Ascending aorta (tissue), 2 donors: ENCODE results near the gene ALOX15B. TPM values are rescaled to one million over a fixed set of nuclear protein-coding genes. Genes with fewer than 3 reads are reported as not detected.
A peak's percentile ranks its signal among the peaks of the same experiment; 100 is the strongest.
"Not testable (repeated sequence)": the region's sequence is repeated elsewhere in the genome, so short reads cannot be mapped to it uniquely, and the experiment has no call there.

Experiments
- DNase-seq, 2 donors: peaks; one replicate each; pipeline ENCODE4 v3.0.0-alpha.2; 2019; ENCODE audit warnings: low spot score in 2 of 2
- H3K27ac ChIP-seq, 2 donors: fragments of 200-600 bp; sonication (generic); one replicate each; pipeline ENCODE4 v1.5.1; 2016 to 2017; ENCODE audit warnings: mild to moderate bottlenecking in 1 of 2
- H3K27me3 ChIP-seq: fragments of 200-600 bp; sonication (generic); one replicate; pipeline ENCODE4 v1.5.1; 2017
- H3K36me3 ChIP-seq, 2 donors: fragments of 200-600 bp; sonication (generic); one replicate each; pipeline ENCODE4 v1.5.1; 2016
- H3K4me1 ChIP-seq, 2 donors: fragments of 200-600 bp; sonication (generic); one replicate each; pipeline ENCODE4 v1.5.1; 2016 to 2017; ENCODE audit warnings: mild to moderate bottlenecking in 1 of 2
- H3K4me3 ChIP-seq, 2 donors: fragments of 200-600 bp; sonication (generic); one replicate each; pipeline ENCODE4 v1.5.1; 2016 to 2017; ENCODE audit warnings: mild to moderate bottlenecking in 1 of 2
- H3K9me3 ChIP-seq, 2 donors: fragments of 200-600 bp; sonication (generic); one replicate each; pipeline ENCODE4 v1.5.1; 2016
- CTCF ChIP-seq, 3 experiments: fragments of 200-600 bp in 2 of 3; fragments of 450-650 bp in 1 of 3; sonication (generic) in 2 of 3; IDR thresholded peaks; one replicate each; pipeline ENCODE4 v1.5.1; 2016 to 2019; ENCODE audit warnings: antibody characterized with exemption in 3 of 3, mild to moderate bottlenecking in 1 of 3, moderate library complexity in 1 of 3
- intact Hi-C: fragments of 100-400 bp; cut with DNase I; formaldehyde crosslinking; loops from one replicate; pipeline ENCODE4 v1.15.1; 2023
- total RNA-seq: library from RNA; depleted of rRNA; stranded (reverse); fragments of >200 nt; gene quantifications from one replicate; pipeline ENCODE4 v1.1.0, GENCODE V29; 2016

ALOX15B gene
- total RNA-seq, 1 donor from 2014 or later: 2.3 TPM

- intact Hi-C loops: loop anchor here (5.0 to 10.0 kb wide), 2 partner anchors 145 to 233 kb away; no protein-coding TSS in a partner anchor
- Histone ChIP-seq H3K4me1 (peaks cover 0 to 3% of the 10 kb centered on the region in 2 donors), H3K9me3 (no peaks in the 10 kb centered on the region), H3K27ac (no peak overlapping the region), H3K4me3 (no peak overlapping the region), H3K27me3 (peaks cover 8% of the 10 kb centered on the region), H3K36me3 (no peaks in the 10 kb centered on the region)
- peak in 1 of 2 donors; percentile 74 for DNase-seq
- TF ChIP-seq CTCF (IDR thresholded peaks at IDR 0.05): peak; percentile 69 to 78 (median 74)
These were observed 18.8 kb downstream of the ALOX15B start for GRCh38 chr17:8057691-8058114.

- DNase-seq: peak in 1 of 2 donors; percentile 15
- peaks cover 8% of the 10 kb centered on the region for H3K27me3 ChIP-seq
- no peak for TF ChIP-seq CTCF (IDR thresholded peaks at IDR 0.05)
- intact Hi-C loops: loop anchor here (5.0 to 10.0 kb wide), 2 partner anchors 147 to 234 kb away; no protein-coding TSS in a partner anchor
- no peaks in the 10 kb centered on the region for H3K36me3 ChIP-seq
- H3K4me1 ChIP-seq: peaks cover 0 to 5% of the 10 kb centered on the region in 2 donors
- H3K9me3 ChIP-seq: no peaks in the 10 kb centered on the region
- no peak overlapping the region for H3K27ac ChIP-seq
- H3K4me3 ChIP-seq: no peak overlapping the region
These were observed 20.3 kb downstream of the ALOX15B start for GRCh38 chr17:8059131-8059530.

GRCh38 chr17:8060274-8060673 is 21.4 kb downstream of the ALOX15B start:
- Histone ChIP-seq H3K9me3 (no peaks in the 10 kb centered on the region), H3K36me3 (no peaks in the 10 kb centered on the region), H3K4me3 (no peak overlapping the region), H3K27ac (no peak overlapping the region), H3K4me1 (peaks cover 0 to 5% of the 10 kb centered on the region in 2 donors), H3K27me3 (peaks cover 8% of the 10 kb centered on the region)
- DNase-seq: no peak
- peak; percentile 67 to 73 (median 72) for TF ChIP-seq CTCF (IDR thresholded peaks at IDR 0.05)
- intact Hi-C loops: loop anchor here (1.0 kb wide), 1 partner anchor 241 kb away; no protein-coding TSS in a partner anchor

GRCh38 chr17:8061851-8062250 is 23.0 kb downstream of the ALOX15B start:
- H3K36me3 ChIP-seq, H3K27me3 ChIP-seq, H3K9me3 ChIP-seq, H3K27ac ChIP-seq, H3K4me1 ChIP-seq, H3K4me3 ChIP-seq, intact Hi-C loops, DNase-seq: not testable (repeated sequence)

- Histone ChIP-seq H3K27me3 (peaks cover 8% of the 10 kb centered on the region), H3K27ac (no peak overlapping the region), H3K9me3 (no peaks in the 10 kb centered on the region), H3K4me1 (peaks cover 0 to 5% of the 10 kb centered on the region in 2 donors), H3K4me3 (peak overlapping the region in 1 of 2 donors; percentile 21), H3K36me3 (no peaks in the 10 kb centered on the region)
- intact Hi-C loops: no loop called here
- no peak for TF ChIP-seq CTCF (IDR thresholded peaks at IDR 0.05)
- DNase-seq: no peak
These were observed 23.6 kb downstream of the ALOX15B start for GRCh38 chr17:8062435-8062806.

- no peaks in the 10 kb centered on the region for H3K36me3 ChIP-seq
- no peaks in the 10 kb centered on the region for H3K9me3 ChIP-seq
- no peak for DNase-seq
- TF ChIP-seq CTCF (IDR thresholded peaks at IDR 0.05): no peak
- peaks cover 8% of the 10 kb centered on the region for H3K27me3 ChIP-seq
- no peak overlapping the region for H3K27ac ChIP-seq
- H3K4me3 ChIP-seq: peak overlapping the region; percentile 8 to 21
- H3K4me1 ChIP-seq: peaks cover 0 to 5% of the 10 kb centered on the region in 2 donors
- intact Hi-C loops: no loop called here
These were observed 24.1 kb downstream of the ALOX15B start for GRCh38 chr17:8062807-8063483.
